ENCODE measurements around the gene DNAJB6. TPM values are rescaled to one million over a fixed set of nuclear protein-coding genes. Genes with fewer than 3 reads are reported as not detected.
A peak's percentile ranks its signal among the peaks of the same experiment; 100 is the strongest.

DNAJB6 gene
- total RNA-seq, 2 donors from 2014 or later = 126 to 174 TPM

DNA sequence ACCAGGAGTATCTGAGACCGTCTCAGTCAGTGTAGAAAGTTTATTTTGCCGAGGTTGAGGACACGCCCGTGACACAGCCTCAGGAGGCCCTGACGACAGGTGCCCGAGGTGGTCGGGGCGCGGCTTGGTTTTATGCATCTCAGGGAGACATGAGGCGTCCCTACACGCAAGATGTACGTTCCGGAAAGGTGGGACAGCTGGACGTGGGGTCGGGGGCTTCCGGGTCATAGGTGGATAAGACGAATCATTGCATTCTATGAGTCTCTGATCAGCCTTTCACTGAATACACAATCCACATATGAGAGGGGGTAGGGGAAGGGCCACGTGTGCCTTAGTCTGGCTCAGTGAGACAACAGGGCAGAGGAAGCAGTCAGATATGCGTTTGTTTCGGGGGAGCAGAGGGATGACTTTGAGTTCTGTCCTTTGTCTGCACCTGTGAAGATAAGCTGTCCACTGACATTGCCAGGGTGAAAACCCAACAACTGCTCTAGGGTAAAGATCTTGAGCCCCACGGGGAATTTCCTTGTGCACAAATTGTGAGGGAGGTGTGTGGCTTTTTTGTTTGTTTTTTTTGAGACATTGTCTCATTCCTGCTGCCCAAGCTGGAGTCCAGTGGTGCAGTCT is 66.2 kb downstream of the DNAJB6 start:
- no peaks in the 10 kb centered on the region for H3K27me3 Mint-ChIP-seq (ENCODE audit: insufficient read depth)
- peak overlapping the region; percentile 76 for H3K27ac Mint-ChIP-seq
- WGBS, 2 experiments (ENCODE audit: insufficient coverage in 1 of 2, insufficient read length in 1 of 2) = 96% methylated on average over 11 to 21 of the region's 21 CpGs
- no peak overlapping the region for H3K4me3 Mint-ChIP-seq
- Histone ChIP-seq H3K4me3 (ENCODE audit: low read length) (no peak overlapping the region), H3K27me3 (ENCODE audit: control insufficient read depth, insufficient read depth, low read length, poor library complexity, severe bottlenecking) (no peaks in the 10 kb centered on the region), H3K9ac (ENCODE audit: extremely low read depth, low read length, poor library complexity, severe bottlenecking) (peak overlapping the region; percentile 20), H3K9me3 (ENCODE audit: control insufficient read depth, low read length) (no peaks in the 10 kb centered on the region), H3K36me3 (ENCODE audit: control insufficient read depth, insufficient read depth, low read length) (peaks cover 57% of the 10 kb centered on the region), H3K4me1 (ENCODE audit: control insufficient read depth, insufficient read depth, low read length) (peaks cover 1% of the 10 kb centered on the region), H3K27ac (ENCODE audit: low read depth, low read length) (no peak overlapping the region)
- H3K36me3 Mint-ChIP-seq (ENCODE audit: low read depth) = peaks cover 60% of the 10 kb centered on the region
- H3K9me3 Mint-ChIP-seq = no peaks in the 10 kb centered on the region
- H3K4me1 Mint-ChIP-seq = peaks cover 4% of the 10 kb centered on the region
- DNase-seq = no peak
- TF ChIP-seq, protein P1, sequence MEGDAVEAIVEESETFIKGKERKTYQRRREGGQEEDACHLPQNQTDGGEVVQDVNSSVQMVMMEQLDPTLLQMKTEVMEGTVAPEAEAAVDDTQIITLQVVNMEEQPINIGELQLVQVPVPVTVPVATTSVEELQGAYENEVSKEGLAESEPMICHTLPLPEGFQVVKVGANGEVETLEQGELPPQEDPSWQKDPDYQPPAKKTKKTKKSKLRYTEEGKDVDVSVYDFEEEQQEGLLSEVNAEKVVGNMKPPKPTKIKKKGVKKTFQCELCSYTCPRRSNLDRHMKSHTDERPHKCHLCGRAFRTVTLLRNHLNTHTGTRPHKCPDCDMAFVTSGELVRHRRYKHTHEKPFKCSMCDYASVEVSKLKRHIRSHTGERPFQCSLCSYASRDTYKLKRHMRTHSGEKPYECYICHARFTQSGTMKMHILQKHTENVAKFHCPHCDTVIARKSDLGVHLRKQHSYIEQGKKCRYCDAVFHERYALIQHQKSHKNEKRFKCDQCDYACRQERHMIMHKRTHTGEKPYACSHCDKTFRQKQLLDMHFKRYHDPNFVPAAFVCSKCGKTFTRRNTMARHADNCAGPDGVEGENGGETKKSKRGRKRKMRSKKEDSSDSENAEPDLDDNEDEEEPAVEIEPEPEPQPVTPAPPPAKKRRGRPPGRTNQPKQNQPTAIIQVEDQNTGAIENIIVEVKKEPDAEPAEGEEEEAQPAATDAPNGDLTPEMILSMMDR (conservative IDR thresholded peaks at IDR 0.05) = no peak

DNA sequence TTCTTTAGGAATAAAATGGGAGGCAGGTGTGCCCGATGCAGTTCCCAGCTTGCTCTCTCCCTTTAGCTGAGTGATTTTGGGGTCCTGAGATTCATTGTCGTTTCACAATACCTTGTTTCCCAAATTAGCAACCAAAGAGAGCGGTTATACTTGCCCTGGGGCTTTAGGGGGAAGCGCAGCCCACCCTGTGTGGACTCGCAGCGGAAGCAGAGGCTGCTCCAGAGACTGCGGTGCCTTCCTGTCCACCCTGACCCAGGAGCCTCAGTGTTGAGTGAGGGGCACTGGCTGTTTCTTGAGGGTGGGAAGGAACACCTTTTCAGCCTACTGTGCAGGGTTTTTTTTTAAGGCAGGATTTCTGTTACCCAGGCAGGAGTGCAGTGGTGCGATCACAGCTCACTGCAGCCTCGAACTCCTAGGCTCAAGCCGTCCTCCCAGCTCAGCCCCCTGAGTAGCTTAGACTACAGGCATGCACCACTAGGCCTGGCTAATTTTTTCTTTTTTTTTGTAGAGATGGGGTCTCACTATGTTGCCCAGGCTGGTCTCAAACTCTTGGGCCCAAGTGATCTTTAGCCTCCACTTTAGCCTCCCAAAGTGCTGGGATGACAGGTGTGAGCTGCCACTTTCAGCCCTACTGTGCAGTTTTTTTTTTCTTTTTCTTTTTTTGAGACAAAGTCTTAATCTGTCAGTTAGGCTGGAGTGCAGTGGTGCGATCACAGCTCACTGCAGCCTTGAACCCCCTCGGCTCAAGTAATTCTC is 67.0 kb downstream of the DNAJB6 start:
- no peak overlapping the region for H3K4me3 Mint-ChIP-seq
- H3K27me3 Mint-ChIP-seq (ENCODE audit: insufficient read depth) = no peaks in the 10 kb centered on the region
- Histone ChIP-seq H3K27ac (ENCODE audit: low read depth, low read length) (no peak overlapping the region), H3K4me1 (ENCODE audit: control insufficient read depth, insufficient read depth, low read length) (no peaks in the 10 kb centered on the region), H3K27me3 (ENCODE audit: control insufficient read depth, insufficient read depth, low read length, poor library complexity, severe bottlenecking) (no peaks in the 10 kb centered on the region), H3K9me3 (ENCODE audit: control insufficient read depth, low read length) (no peaks in the 10 kb centered on the region), H3K4me3 (ENCODE audit: low read length) (no peak overlapping the region), H3K9ac (ENCODE audit: extremely low read depth, low read length, poor library complexity, severe bottlenecking) (peak overlapping the region; percentile 20), H3K36me3 (ENCODE audit: control insufficient read depth, insufficient read depth, low read length) (peaks cover 57% of the 10 kb centered on the region)
- TF ChIP-seq, protein P1 (conservative IDR thresholded peaks at IDR 0.05) = no peak
- 90 to 91% methylated on average over 9 to 12 of the region's 12 CpGs for WGBS, 2 experiments (ENCODE audit: insufficient coverage in 1 of 2, insufficient read length in 1 of 2)
- H3K4me1 Mint-ChIP-seq = no peaks in the 10 kb centered on the region
- peaks cover 58% of the 10 kb centered on the region for H3K36me3 Mint-ChIP-seq (ENCODE audit: low read depth)
- H3K9me3 Mint-ChIP-seq = no peaks in the 10 kb centered on the region
- H3K27ac Mint-ChIP-seq = peak overlapping the region; percentile 76
- DNase-seq = no peak

DNA sequence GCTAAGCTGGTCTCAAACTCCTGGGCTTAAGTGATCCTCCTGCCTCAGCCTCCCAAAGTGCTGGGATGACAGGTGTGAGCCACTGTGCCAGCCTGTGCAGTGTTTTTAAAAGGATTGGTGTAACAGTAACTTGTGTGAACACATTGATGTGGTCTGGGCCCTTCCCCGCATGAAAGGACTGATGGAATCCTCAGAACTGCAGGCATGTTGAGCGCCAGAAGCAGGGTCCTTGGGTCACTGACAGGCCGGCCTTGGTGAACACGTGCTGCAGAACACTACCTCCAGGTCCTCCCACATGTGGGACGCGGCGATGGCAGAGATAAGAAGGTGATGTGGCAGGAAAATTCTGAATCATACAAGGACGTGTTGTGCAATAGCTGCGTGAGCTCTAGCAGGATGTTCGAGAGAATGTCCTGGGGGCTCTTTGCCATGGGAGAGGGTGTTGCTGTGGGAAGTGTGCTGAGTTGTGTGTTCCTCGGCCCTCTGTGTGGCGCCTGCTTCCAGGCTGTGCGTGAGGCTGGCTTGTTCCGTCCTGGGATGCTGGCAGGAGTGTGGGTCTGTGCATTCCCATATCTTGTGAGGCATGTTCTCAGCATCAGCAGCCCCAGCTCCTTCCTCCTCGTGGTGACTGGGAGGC is 68.2 kb downstream of the DNAJB6 start:
- peaks cover 46% of the 10 kb centered on the region for H3K36me3 ChIP-seq (ENCODE audit: control insufficient read depth, insufficient read depth, low read length)
- 88 to 92% methylated on average over 4 to 15 of the region's 15 CpGs for WGBS, 2 experiments (ENCODE audit: insufficient coverage in 1 of 2, insufficient read length in 1 of 2)
- Mint-ChIP-seq H3K4me1 (no peaks in the 10 kb centered on the region), H3K4me3 (no peak overlapping the region), H3K36me3 (ENCODE audit: low read depth) (peaks cover 55% of the 10 kb centered on the region), H3K27me3 (ENCODE audit: insufficient read depth) (no peaks in the 10 kb centered on the region), H3K9me3 (no peaks in the 10 kb centered on the region), H3K27ac (no peak overlapping the region)
- no peaks in the 10 kb centered on the region for H3K9me3 ChIP-seq (ENCODE audit: control insufficient read depth, low read length)
- H3K27ac ChIP-seq (ENCODE audit: low read depth, low read length) = no peak overlapping the region
- no peaks in the 10 kb centered on the region for H3K27me3 ChIP-seq (ENCODE audit: control insufficient read depth, insufficient read depth, low read length, poor library complexity, severe bottlenecking)
- no peak overlapping the region for H3K4me3 ChIP-seq (ENCODE audit: low read length)
- H3K4me1 ChIP-seq (ENCODE audit: control insufficient read depth, insufficient read depth, low read length) = no peaks in the 10 kb centered on the region
- no peak overlapping the region for H3K9ac ChIP-seq (ENCODE audit: extremely low read depth, low read length, poor library complexity, severe bottlenecking)
- TF ChIP-seq, protein P1 (conservative IDR thresholded peaks at IDR 0.05) = no peak
- no peak for DNase-seq
